HepG2 (cell line): Measurements from ENCODE around the gene ZNF273. TPM values are rescaled to one million over a fixed set of nuclear protein-coding genes. Genes with fewer than 3 reads are reported as not detected.

Source experiments
- ATAC-seq: fragments of 200-7000 bp; cut with Tn5 transposase; 3 replicates; pipeline ENCODE4 v1.9.1; 2020; ENCODE audit warnings: mild to moderate bottlenecking, moderate library complexity
- BruUV-seq: library from RNA; stranded (reverse); fragments of 400-500 nt; replicated peaks from 2 replicates; lab custom pipeline; 2021; lab: Mats Ljungman, UMichigan
- CTCF ChIA-PET: fragments of 300-600 bp; formaldehyde crosslinking; extraction: SDS; loops from one replicate; lab custom pipeline; 2021; ENCODE audit warnings: low total read pairs, inconsistent platforms, low intra/inter-chr PET ratio; lab: Yijun Ruan, JAX
- POLR2A ChIA-PET: fragments of 350-600 bp; sonication (Branson Sonifier 250); formaldehyde crosslinking; loops from one replicate; lab custom pipeline; 2020; ENCODE audit warnings: antibody characterized with exemption, inconsistent platforms; lab: Yijun Ruan, JAX
- DNase-seq: peaks from one replicate; pipeline ENCODE4 v3.0.0-alpha.2; 2015; ENCODE audit warnings: low spot score
- FAIRE-seq: peaks from 3 replicates; lab custom pipeline; 2011; peaks lifted over from hg19 to GRCh38; lab: Jason Lieb, UNC
- H2AFZ ChIP-seq: one replicate; pipeline ENCODE4 v1.6.1; 2011; ENCODE audit warnings: low read length, inconsistent platforms
- H3K27ac ChIP-seq: fragments of 300-600 bp; 3 replicates; pipeline ENCODE4 v1.8.0; 2011; ENCODE audit warnings: mixed run types, mild to moderate bottlenecking, mixed read lengths, low read length, inconsistent platforms; ENCODE audit not compliant: insufficient read depth; ENCODE audit errors: extremely low read length
- H3K27me3 ChIP-seq, 2 experiments: fragments of 200-600 bp in 1 of 2; 2 replicates in 1 of 2; 3 replicates in 1 of 2; pipeline versions ENCODE4 v1.6.0 to v1.8.0; 2011; ENCODE audit warnings: low read length in 2 of 2, mild to moderate bottlenecking in 2 of 2, moderate library complexity in 2 of 2, inconsistent platforms in 1 of 2; ENCODE audit not compliant: insufficient read depth in 2 of 2, control insufficient read depth in 1 of 2
- H3K36me3 ChIP-seq, 2 experiments: fragments of 200-600 bp in 1 of 2; replicated peaks in 1 of 2; 2 replicates in 1 of 2; 3 replicates in 1 of 2; pipeline versions ENCODE4 v1.5.1 to v1.8.0; 2011; ENCODE audit warnings: low read length in 2 of 2, inconsistent platforms in 1 of 2; ENCODE audit not compliant: insufficient read depth in 2 of 2, control insufficient read depth in 1 of 2
- H3K4me1 ChIP-seq: 2 replicates; pipeline ENCODE4 v1.5.1; 2012; ENCODE audit warnings: low read length, inconsistent platforms; ENCODE audit not compliant: insufficient read depth
- H3K4me2 ChIP-seq: 2 replicates; pipeline ENCODE4 v1.6.0; 2011; ENCODE audit warnings: low read depth, low read length, inconsistent platforms
- H3K4me3 ChIP-seq, 3 experiments: fragments of 200-600 bp in 1 of 3; sonication (generic), shearing (Covaris generic) in 1 of 3; replicated peaks in 1 of 3; 2 replicates each; pipeline ENCODE4 v1.5.1; 2011 to 2016; ENCODE audit warnings: low read length in 3 of 3, inconsistent platforms in 2 of 3, low read depth in 2 of 3, mild to moderate bottlenecking in 2 of 3, control low read depth in 1 of 3, mixed read lengths in 1 of 3; ENCODE audit not compliant: insufficient read depth in 1 of 3
- H3K79me2 ChIP-seq: one replicate; pipeline ENCODE4 v1.6.1; 2011; ENCODE audit warnings: low read length, inconsistent platforms; ENCODE audit not compliant: insufficient read depth
- H3K9ac ChIP-seq: 2 replicates; pipeline ENCODE4 v1.6.0; 2011; ENCODE audit warnings: mild to moderate bottlenecking, low read depth, low read length, inconsistent platforms; ENCODE audit not compliant: insufficient read depth
- H3K9me3 ChIP-seq: 2 replicates; pipeline ENCODE4 v1.5.1; 2012; ENCODE audit warnings: mild to moderate bottlenecking, low read length
- H4K20me1 ChIP-seq: 2 replicates; pipeline ENCODE4 v1.6.0; 2011; ENCODE audit warnings: inconsistent platforms, mild to moderate bottlenecking, low read length, moderate library complexity; ENCODE audit not compliant: insufficient read depth
- BHLHE40 ChIP-seq: IDR thresholded peaks from 2 replicates; pipeline ENCODE4 v1.6.1; 2011; ENCODE audit warnings: low read length, improper control_type of control experiment
- CTCF ChIP-seq: sonication (generic); formaldehyde crosslinking; IDR thresholded peaks from 2 replicates; pipeline ENCODE4 v1.5.0; 2020; ENCODE audit warnings: mild to moderate bottlenecking, missing genetic modification reagents, moderate library complexity
- FOXJ3 ChIP-seq: sonication (generic); formaldehyde crosslinking; IDR thresholded peaks from 2 replicates; pipeline ENCODE4 v1.4.0; 2020; ENCODE audit warnings: missing genetic modification reagents, mild to moderate bottlenecking, borderline replicate concordance
- JARID2 ChIP-seq: sonication (generic); formaldehyde crosslinking; IDR thresholded peaks from 2 replicates; pipeline ENCODE4 v1.8.1; 2023; ENCODE audit warnings: missing genetic modification reagents, inconsistent platforms; ENCODE audit not compliant: insufficient replicate concordance
- KLF9 ChIP-seq: IDR thresholded peaks from 2 replicates; pipeline ENCODE4 v1.6.1; 2016; ENCODE audit warnings: low read depth
- MAX ChIP-seq: IDR thresholded peaks from 2 replicates; pipeline ENCODE4 v1.6.1; 2012; ENCODE audit warnings: inconsistent platforms
- MZF1 ChIP-seq: sonication (generic); formaldehyde crosslinking; IDR thresholded peaks from 2 replicates; pipeline ENCODE4 v1.8.1; 2023; ENCODE audit warnings: mild to moderate bottlenecking, missing genetic modification reagents, borderline replicate concordance
- RARG ChIP-seq: sonication (generic); formaldehyde crosslinking; IDR thresholded peaks from 2 replicates; pipeline ENCODE4 v1.4.0; 2020; ENCODE audit warnings: low read depth, mild to moderate bottlenecking, missing genetic modification reagents
- REPIN1 ChIP-seq: sonication (generic); formaldehyde crosslinking; IDR thresholded peaks from 2 replicates; pipeline ENCODE4 v1.8.0; 2022; ENCODE audit warnings: missing genetic modification reagents, low read depth, mild to moderate bottlenecking, borderline replicate concordance
- SMAD9 ChIP-seq: sonication (generic); formaldehyde crosslinking; IDR thresholded peaks from 2 replicates; pipeline ENCODE4 v1.5.1; 2020; ENCODE audit warnings: mild to moderate bottlenecking, missing genetic modification reagents
- TFDP1 ChIP-seq: IDR thresholded peaks from 2 replicates; pipeline ENCODE4 v1.6.1; 2016; ENCODE audit warnings: missing compliant biosample characterization, missing genetic modification reagents, borderline replicate concordance
- ZFP36 ChIP-seq: fragments of 150-350 bp; IDR thresholded peaks from 2 replicates; pipeline ENCODE4 v1.6.1; 2018; ENCODE audit warnings: borderline replicate concordance, low read length, low read depth; ENCODE audit not compliant: partially characterized antibody
- ZMAT5 ChIP-seq: sonication (generic); formaldehyde crosslinking; IDR thresholded peaks from 2 replicates; pipeline ENCODE4 v1.5.0; 2020; ENCODE audit warnings: mild to moderate bottlenecking, low read depth, missing genetic modification reagents, borderline replicate concordance
- ZNF260 ChIP-seq: sonication (generic); formaldehyde crosslinking; IDR thresholded peaks from 2 replicates; pipeline ENCODE4 v1.4.0; 2020; ENCODE audit warnings: missing genetic modification reagents, low read depth, mild to moderate bottlenecking, borderline replicate concordance
- ZNF432 ChIP-seq: sonication (generic); formaldehyde crosslinking; IDR thresholded peaks from 2 replicates; pipeline ENCODE4 v1.5.0; 2020; ENCODE audit warnings: missing genetic modification reagents, mild to moderate bottlenecking, borderline replicate concordance
- WGBS: methylation state at CpG from one replicate; pipeline ENCODE4 v1.1.6; 2017; ENCODE audit warnings: low lambda C conversion rate; 5-methylcytosine and 5-hydroxymethylcytosine counted together
- in situ Hi-C: cut with HindIII; loops from 2 replicates; pipeline ENCODE4 v1.10.0; 2017; ENCODE audit warnings: low pct_unique_long_range_greater_than_20kb; ENCODE audit not compliant: extremely low pct_ligation_motif_present
- intact Hi-C: fragments of 100-400 bp; cut with micrococcal nuclease; formaldehyde crosslinking; loops from one replicate; pipeline ENCODE4 v1.10.0; 2022; ENCODE audit not compliant: unreplicated experiment
- polyA plus RNA-seq, 8 experiments: library from polyadenylated mRNA; depleted of rRNA in 3 of 8; stranded (reverse) in 7 of 8; unstranded in 1 of 8; fragments of >200 nt; fragmentation: Illumina TruSeq in 4 of 8; extraction: Trizol in 4 of 8; gene quantifications; 2 replicates each; pipeline versions ENCODE4 v1.2.1 to v1.2.3, GENCODE V29; 2011 to 2016; ENCODE audit warnings: low read depth in 4 of 8, missing spikeins in 1 of 8, mixed read lengths in 1 of 8; ENCODE audit not compliant: insufficient read depth in 1 of 8
- total RNA-seq, 5 experiments: library from RNA; depleted of rRNA; stranded (reverse); fragments of >200 nt; fragmentation: Illumina TruSeq; extraction: Trizol; gene quantifications; 2 replicates each; pipeline ENCODE4 v1.2.3, GENCODE V29; 2016; ENCODE audit warnings: low read depth in 1 of 5

The ZNF273 gene
- total and polyA plus RNA-seq, 2 of the 13 experiments (the other 11 are each of a cell fraction or from before 2014, with no cell fraction given): 1.7 to 5.8 TPM

GRCh38 chr7:64869912-64870562 is 33.0 kb upstream of the ZNF273 start:
- WGBS: 70% methylated on average over 20 of the region's 32 CpGs
- H3K27ac ChIP-seq: no peak overlapping the region
- no peaks in the 10 kb centered on the region for H3K9me3 ChIP-seq
- no peaks in the 10 kb centered on the region for H3K4me1 ChIP-seq
- in situ Hi-C loops (no loop called here), intact Hi-C loops (no loop called here)
- FAIRE-seq (no peak), DNase-seq (no peak), ATAC-seq (no peak)
- H3K27me3 ChIP-seq: peaks cover 3 to 77% of the 10 kb centered on the region in 2 experiments; a peak in 4 of 5 replicates
- no peak overlapping the region for H2AFZ ChIP-seq
- H3K79me2 ChIP-seq: no peaks in the 10 kb centered on the region
- POLR2A ChIA-PET: no interaction called here
- TF ChIP-seq BHLHE40 (no peak), REPIN1 (CRISPR knock-in tag) (no peak), TFDP1 (CRISPR knock-in tag) (no peak)
- H3K4me3 ChIP-seq: no peak overlapping the region
- no peak overlapping the region for H3K9ac ChIP-seq
- no peaks in the 10 kb centered on the region for H3K36me3 ChIP-seq
- H4K20me1 ChIP-seq: no peaks in the 10 kb centered on the region
- no peak overlapping the region for H3K4me2 ChIP-seq
- no TSS peak for BruUV-seq
- CTCF ChIA-PET: no interaction called here

GRCh38 chr7:64870656-64871055 is 32.4 kb upstream of the ZNF273 start:
- Histone ChIP-seq H4K20me1 (no peaks in the 10 kb centered on the region), H3K4me2 (no peak overlapping the region), H3K4me3 (no peak overlapping the region), H3K9ac (no peak overlapping the region), H3K27ac (no peak overlapping the region), H3K4me1 (no peaks in the 10 kb centered on the region), H3K9me3 (no peaks in the 10 kb centered on the region), H2AFZ (no peak overlapping the region), H3K79me2 (no peaks in the 10 kb centered on the region), H3K36me3 (no peaks in the 10 kb centered on the region), H3K27me3 (peaks cover 3 to 83% of the 10 kb centered on the region in 2 experiments; a peak in 4 of 5 replicates)
- no TSS peak for BruUV-seq
- ATAC-seq: no peak
- in situ Hi-C loops (no loop called here), intact Hi-C loops (no loop called here)
- ChIA-PET CTCF (no interaction called here), POLR2A (no interaction called here)
- no peak for FAIRE-seq
- no peak for DNase-seq
- WGBS: 44% methylated on average over 12 of the region's 13 CpGs
- no peak for TF ChIP-seq ZFP36
- TF ChIP-seq KLF9 (CRISPR knock-in tag): no peak
- no peak for TF ChIP-seq CTCF (CRISPR knock-in tag)
- TF ChIP-seq MZF1 (CRISPR knock-in tag): no peak
- no peak for TF ChIP-seq MAX
- no peak for TF ChIP-seq SMAD9
- no peak for TF ChIP-seq JARID2
- no peak for TF ChIP-seq ZNF260 (CRISPR knock-in tag)
- TF ChIP-seq FOXJ3 (CRISPR knock-in tag): no peak
- no peak for TF ChIP-seq RARG (CRISPR knock-in tag)
- TF ChIP-seq ZMAT5 (CRISPR knock-in tag): no peak
- TF ChIP-seq ZNF432 (CRISPR knock-in tag): no peak
